ENCODE data around the gene C1QTNF7. TPM values are rescaled to one million over a fixed set of nuclear protein-coding genes. Genes with fewer than 3 reads are reported as not detected.

The C1QTNF7 gene
- total RNA-seq, 1 experiment from 2014 or later = not detected

- no TSS peak for BruUV-seq (replicated peaks)
- Mint-ChIP-seq H3K36me3 (ENCODE audit: insufficient read depth, unreplicated experiment) (peaks cover 5% of the 10 kb centered on the region), H3K27ac (ENCODE audit: unreplicated experiment) (no peak overlapping the region), H3K9me3 (ENCODE audit: low read depth, unreplicated experiment) (peaks cover 5% of the 10 kb centered on the region), H3K4me1 (ENCODE audit: low read depth, unreplicated experiment) (peaks cover 20% of the 10 kb centered on the region), H3K4me3 (ENCODE audit: low read depth, unreplicated experiment) (no peak overlapping the region), H3K27me3 (ENCODE audit: unreplicated experiment) (no peaks in the 10 kb centered on the region)
- CTCF ChIA-PET = no interaction called here
- intact Hi-C loops (cut with micrococcal nuclease; ENCODE audit: unreplicated experiment) = no loop called here
- no peak for DNase-seq
- TF ChIP-seq CTCF (IDR thresholded peaks at IDR 0.05; ENCODE audit: unreplicated experiment) = no peak
These were observed 60.3 kb downstream of the C1QTNF7 start for GRCh38 chr4:15488136-15488535.

- no peak overlapping the region for H3K4me3 Mint-ChIP-seq (ENCODE audit: low read depth, unreplicated experiment)
- peaks cover 5% of the 10 kb centered on the region for H3K9me3 Mint-ChIP-seq (ENCODE audit: low read depth, unreplicated experiment)
These were observed 61.0 kb downstream of the C1QTNF7 start for GRCh38 chr4:15488658-15489470.

GRCh38 chr4:15489551-15489950 lies 61.7 kb downstream of the C1QTNF7 start:
- Mint-ChIP-seq H3K4me1 (ENCODE audit: low read depth, unreplicated experiment) (peaks cover 20% of the 10 kb centered on the region), H3K36me3 (ENCODE audit: insufficient read depth, unreplicated experiment) (peaks cover 5% of the 10 kb centered on the region), H3K9me3 (ENCODE audit: low read depth, unreplicated experiment) (peaks cover 5% of the 10 kb centered on the region), H3K27me3 (ENCODE audit: unreplicated experiment) (no peaks in the 10 kb centered on the region), H3K4me3 (ENCODE audit: low read depth, unreplicated experiment) (no peak overlapping the region), H3K27ac (ENCODE audit: unreplicated experiment) (no peak overlapping the region)
- no peak for DNase-seq
- BruUV-seq (replicated peaks) = no TSS peak
- intact Hi-C loops (cut with micrococcal nuclease; ENCODE audit: unreplicated experiment) = no loop called here
- no peak for TF ChIP-seq CTCF (IDR thresholded peaks at IDR 0.05; ENCODE audit: unreplicated experiment)
- CTCF ChIA-PET = no interaction called here

More at GRCh38 chr4:15488658-15489470, 61.0 kb downstream of the C1QTNF7 start:
- TF ChIP-seq CTCF (IDR thresholded peaks at IDR 0.05; ENCODE audit: unreplicated experiment) = no peak
- intact Hi-C loops (cut with micrococcal nuclease; ENCODE audit: unreplicated experiment) = no loop called here
- H3K4me1 Mint-ChIP-seq (ENCODE audit: low read depth, unreplicated experiment) = peaks cover 20% of the 10 kb centered on the region
- H3K27ac Mint-ChIP-seq (ENCODE audit: unreplicated experiment) = no peak overlapping the region
- H3K27me3 Mint-ChIP-seq (ENCODE audit: unreplicated experiment) = no peaks in the 10 kb centered on the region
- no peak for DNase-seq
- BruUV-seq (replicated peaks) = no TSS peak
- peaks cover 5% of the 10 kb centered on the region for H3K36me3 Mint-ChIP-seq (ENCODE audit: insufficient read depth, unreplicated experiment)
- CTCF ChIA-PET = no interaction called here

GRCh38 chr4:15493411-15493810 lies 65.6 kb downstream of the C1QTNF7 start:
- no peaks in the 10 kb centered on the region for H3K27me3 Mint-ChIP-seq (ENCODE audit: unreplicated experiment)
- peaks cover 4% of the 10 kb centered on the region for H3K9me3 Mint-ChIP-seq (ENCODE audit: low read depth, unreplicated experiment)
- DNase-seq = no peak
- intact Hi-C loops (cut with micrococcal nuclease; ENCODE audit: unreplicated experiment) = no loop called here
- H3K4me1 Mint-ChIP-seq (ENCODE audit: low read depth, unreplicated experiment) = peaks cover 20% of the 10 kb centered on the region
- no TSS peak for BruUV-seq (replicated peaks)
- H3K27ac Mint-ChIP-seq (ENCODE audit: unreplicated experiment) = no peak overlapping the region
- H3K36me3 Mint-ChIP-seq (ENCODE audit: insufficient read depth, unreplicated experiment) = peaks cover 5% of the 10 kb centered on the region
- TF ChIP-seq CTCF (IDR thresholded peaks at IDR 0.05; ENCODE audit: unreplicated experiment) = no peak
- no peak overlapping the region for H3K4me3 Mint-ChIP-seq (ENCODE audit: low read depth, unreplicated experiment)
- CTCF ChIA-PET = no interaction called here
